Right lung (tissue), 10 donors: Measurements from ENCODE around the gene DYRK1A. TPM values are rescaled to one million over a fixed set of nuclear protein-coding genes. Genes with fewer than 3 reads are reported as not detected.
"Not testable (repeated sequence)": the region's sequence is repeated elsewhere in the genome, so short reads cannot be mapped to it uniquely, and the experiment has no call there.

ENCODE experiments used
- DNase-seq, 2 donors: peaks; one replicate each; pipeline ENCODE4 v3.0.0-alpha.2; 2013
- long read RNA-seq, 8 donors: transcript quantifications; one replicate each; lab custom pipeline, GENCODE V29; 2026
- polyA plus RNA-seq, 5 donors: library from polyadenylated mRNA; unstranded; fragments of 120-200 nt; gene quantifications; one replicate each; pipeline versions ENCODE4 v1.2.1 to v1.2.3, GENCODE V29; 2013; ENCODE audit warnings: inconsistent platforms in 1 of 5, low replicate concordance in 1 of 5; ENCODE audit not compliant: insufficient read length in 5 of 5, insufficient read depth in 1 of 5

Gene DYRK1A
- 10 to 100 TPM; 48.4 to 70.4 (median 67.2) TPM for polyA plus RNA-seq
- long read RNA-seq, donor 1, full-length matches to known transcripts, result 9 of 9 reads
- long read RNA-seq, donor 1, partial matches to known transcripts, result 0 of 9 reads
- long read RNA-seq, donor 1, other reads (novel, unspliced or antisense), result 0 of 9 reads
- long read RNA-seq, donor 2, full-length matches to known transcripts, result 5 of 5 reads
- long read RNA-seq, donor 2, partial matches to known transcripts, result 0 of 5 reads
- long read RNA-seq, donor 2, other reads (novel, unspliced or antisense), result 0 of 5 reads
- long read RNA-seq, donor 3, full-length matches to known transcripts, result 7 of 7 reads
- long read RNA-seq, donor 3, partial matches to known transcripts, result 0 of 7 reads
- long read RNA-seq, donor 3, other reads (novel, unspliced or antisense), result 0 of 7 reads
- long read RNA-seq, donor 4, full-length matches to known transcripts, result 8 of 8 reads
- long read RNA-seq, donor 4, partial matches to known transcripts, result 0 of 8 reads
- long read RNA-seq, donor 4, other reads (novel, unspliced or antisense), result 0 of 8 reads
- long read RNA-seq, donor 5, full-length matches to known transcripts, result 10 of 10 reads
- long read RNA-seq, donor 5, partial matches to known transcripts, result 0 of 10 reads
- long read RNA-seq, donor 5, other reads (novel, unspliced or antisense), result 0 of 10 reads
- long read RNA-seq, donor 6, full-length matches to known transcripts, result 8 of 25 reads
- long read RNA-seq, donor 6, partial matches to known transcripts, result 17 of 25 reads
- long read RNA-seq, donor 6, other reads (novel, unspliced or antisense), result 0 of 25 reads
- long read RNA-seq, donor 7, full-length matches to known transcripts, result 15 of 30 reads
- long read RNA-seq, donor 7, partial matches to known transcripts, result 15 of 30 reads
- long read RNA-seq, donor 7, other reads (novel, unspliced or antisense), result 0 of 30 reads
- long read RNA-seq, donor 8, full-length matches to known transcripts, result 6 of 6 reads
- long read RNA-seq, donor 8, partial matches to known transcripts, result 0 of 6 reads
- long read RNA-seq, donor 8, other reads (novel, unspliced or antisense), result 0 of 6 reads

- peak; percentile 100 for DNase-seq
Observed at GRCh38 chr21:37366482-37367316, at the start of gene DYRK1A. DYRK1A (plus strand) TSS chr21:37366773; CDS start chr21:37420375, 53,602 bp downstream.

GRCh38 chr21:37319551-37319950, 47.0 kb upstream of the DYRK1A start:
- DNase-seq, result no peak

DNA sequence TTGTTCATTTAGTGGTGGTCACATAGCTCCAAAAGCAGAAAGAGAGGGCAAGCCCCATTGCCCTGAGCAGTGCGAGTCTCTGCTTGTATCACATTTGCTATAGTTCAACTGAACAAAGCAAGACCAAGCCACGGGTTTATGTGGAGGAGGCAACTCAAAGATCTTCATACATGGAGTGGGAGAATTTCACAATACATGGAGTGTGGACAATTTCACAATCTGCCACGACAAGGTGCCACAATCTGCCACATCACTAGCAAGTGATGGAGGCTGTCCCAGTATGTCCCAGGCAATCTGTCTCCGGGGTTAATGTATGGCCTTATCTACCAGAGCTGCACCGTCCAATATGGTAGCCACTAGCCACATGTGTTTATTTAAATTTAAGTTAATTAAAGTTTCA, 44.5 kb upstream of the DYRK1A start:
- DNase-seq, result no peak

DNA sequence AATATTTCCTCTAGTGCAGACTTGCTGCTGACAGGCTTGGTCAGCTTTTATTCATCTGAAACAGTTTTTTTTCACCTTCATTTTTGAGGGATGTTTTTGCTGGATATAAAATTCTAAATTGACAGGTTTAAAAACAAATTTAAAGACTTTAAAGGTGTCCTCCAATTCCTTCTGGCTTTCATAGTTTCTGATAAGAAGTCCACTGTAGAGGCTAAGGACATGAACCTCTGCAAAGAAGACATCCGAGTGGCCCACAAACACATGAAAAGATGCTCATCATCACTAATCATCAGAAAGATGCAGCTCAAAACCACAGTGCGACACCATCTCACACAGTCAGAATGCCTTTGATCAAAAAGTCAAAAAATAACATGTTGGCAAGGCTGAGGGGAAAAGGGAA, 42.0 kb upstream of the DYRK1A start:
- DNase-seq, result no peak

- DNase-seq, result not testable (repeated sequence)
Observed at GRCh38 chr21:37328147-37328546, 38.4 kb upstream of the DYRK1A start.

DNA sequence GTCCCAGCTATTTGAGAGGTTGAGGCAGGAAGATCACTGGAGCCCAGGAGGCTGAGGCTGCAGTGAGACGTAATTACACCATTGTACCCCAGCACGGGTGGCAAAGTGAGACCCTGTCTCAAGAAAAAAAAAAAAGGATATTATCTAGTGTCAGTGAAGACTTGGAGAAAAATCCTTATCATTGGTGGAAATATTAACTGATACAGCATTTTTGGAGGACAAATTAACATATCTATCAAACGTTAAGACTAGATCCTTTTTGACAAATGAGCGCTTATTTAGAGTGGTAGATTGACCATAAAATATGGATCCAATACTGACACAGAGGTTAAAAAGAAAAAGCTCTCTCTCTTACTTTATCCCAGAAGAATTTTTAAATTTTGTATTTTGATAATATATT, 35.2 kb upstream of the DYRK1A start:
- no peak for DNase-seq

- no peak for DNase-seq
Observed at GRCh38 chr21:37335053-37335452, 31.5 kb upstream of the DYRK1A start.

DNA sequence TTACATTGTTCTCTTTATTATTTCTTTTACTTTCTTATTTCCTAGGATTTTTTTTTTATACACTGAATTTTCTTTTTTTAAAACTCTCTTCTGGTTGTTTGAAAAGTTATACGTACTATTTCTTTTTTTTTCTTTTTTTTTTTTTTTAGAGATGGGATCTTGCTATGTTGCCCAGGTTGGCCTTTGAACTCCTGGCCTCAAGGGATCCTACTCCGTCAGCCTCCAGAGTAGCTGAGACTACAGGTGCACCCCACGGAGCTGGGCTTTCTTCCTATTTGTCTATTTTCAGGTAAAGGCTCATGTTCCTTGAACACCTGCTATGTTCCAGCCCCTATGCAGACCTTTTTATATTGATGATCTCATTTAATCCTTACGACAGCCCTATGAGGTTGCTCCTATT, 29.4 kb upstream of the DYRK1A start:
- DNase-seq, result no peak

DNA sequence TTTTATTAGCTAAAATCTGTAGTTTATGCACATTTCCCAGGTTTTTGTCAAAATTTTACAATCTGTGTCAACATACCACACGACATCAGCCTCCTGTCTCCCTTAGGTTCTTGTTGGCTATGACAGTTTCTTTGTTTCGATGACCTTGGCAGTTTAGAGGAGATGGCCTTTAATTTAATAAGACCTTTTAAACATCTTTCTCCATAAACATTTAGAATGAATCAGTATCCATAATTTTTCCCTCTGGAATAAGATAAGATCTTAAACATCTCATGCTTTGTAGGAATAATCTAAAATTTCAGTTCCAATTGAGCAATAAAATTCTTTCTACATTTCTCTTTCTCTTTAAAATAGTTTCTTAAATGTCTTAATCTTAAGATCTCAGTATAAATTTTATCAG, 28.7 kb upstream of the DYRK1A start:
- DNase-seq, result no peak

- no peak for DNase-seq
Observed at GRCh38 chr21:37338671-37339551, 27.7 kb upstream of the DYRK1A start.

DNA sequence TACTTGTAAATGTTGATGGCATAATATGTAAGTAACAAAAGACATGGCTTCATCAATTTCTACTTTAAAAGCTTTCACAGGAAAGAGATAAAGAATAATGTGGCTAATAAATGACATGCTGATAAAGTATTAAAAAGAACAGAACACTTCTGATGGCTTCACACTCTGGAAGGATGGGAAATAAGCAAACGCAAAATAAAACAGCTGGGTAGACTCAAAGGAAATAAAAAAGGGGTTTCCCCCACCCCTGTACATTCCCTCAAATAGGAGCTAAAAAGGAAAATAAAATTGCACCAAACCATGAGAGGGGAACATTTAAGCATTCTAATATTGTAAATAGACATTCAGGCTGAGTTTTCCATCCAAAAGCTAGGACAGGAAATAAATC, 27.0 kb upstream of the DYRK1A start:
- DNase-seq, result no peak

- no peak for DNase-seq
Observed at GRCh38 chr21:37341254-37341960, 25.2 kb upstream of the DYRK1A start.

GRCh38 chr21:37342046-37342632, 24.4 kb upstream of the DYRK1A start:
- no peak for DNase-seq

DNA sequence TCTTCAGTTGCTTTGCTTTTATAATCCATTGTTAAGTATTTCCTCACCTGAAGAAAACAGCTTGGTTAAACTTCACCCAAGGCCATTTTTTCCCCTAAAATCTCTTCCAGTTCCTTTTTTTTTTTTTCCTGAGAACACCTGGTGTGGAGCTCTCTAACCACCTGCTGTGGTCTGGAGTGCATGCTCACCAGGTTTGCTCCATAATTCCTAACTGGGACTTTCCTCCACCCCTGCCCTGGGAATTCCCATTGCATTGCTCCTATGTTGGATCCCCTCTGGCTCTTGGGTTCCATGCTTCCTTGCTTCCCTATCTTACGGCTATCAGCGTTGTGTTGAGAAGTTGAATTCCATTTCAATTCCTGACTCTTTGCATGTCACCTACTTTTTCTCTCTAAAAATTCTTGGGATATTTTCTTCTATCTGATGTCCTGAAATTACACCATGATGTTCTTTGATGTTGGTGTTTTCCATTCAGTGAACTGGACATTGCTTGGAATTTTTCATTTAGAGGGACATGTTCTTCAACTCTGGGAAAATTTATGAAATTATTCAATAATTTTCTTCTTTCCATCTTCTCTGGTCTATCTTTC, 19.6 kb upstream of the DYRK1A start:
- DNase-seq, result no peak

DNA sequence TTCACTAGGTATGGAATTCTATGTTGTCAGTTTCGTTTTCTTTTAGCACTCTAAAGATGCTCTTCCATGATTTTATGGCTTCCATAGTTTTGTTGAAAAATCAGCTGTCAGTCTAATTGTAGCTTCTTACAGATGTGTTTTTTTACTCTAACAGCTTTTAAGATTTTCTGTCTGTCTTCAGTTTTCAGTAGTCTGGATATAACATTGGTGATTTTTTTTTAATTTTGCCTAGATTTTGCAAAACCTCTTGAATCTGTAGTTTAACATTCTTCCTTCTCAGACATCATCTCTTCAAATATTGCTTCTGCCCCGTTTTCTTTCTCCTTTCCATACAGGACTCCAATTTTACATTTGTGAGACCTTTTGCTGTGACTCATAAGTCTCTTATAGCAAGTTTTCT, 17.9 kb upstream of the DYRK1A start:
- no peak for DNase-seq

DNA sequence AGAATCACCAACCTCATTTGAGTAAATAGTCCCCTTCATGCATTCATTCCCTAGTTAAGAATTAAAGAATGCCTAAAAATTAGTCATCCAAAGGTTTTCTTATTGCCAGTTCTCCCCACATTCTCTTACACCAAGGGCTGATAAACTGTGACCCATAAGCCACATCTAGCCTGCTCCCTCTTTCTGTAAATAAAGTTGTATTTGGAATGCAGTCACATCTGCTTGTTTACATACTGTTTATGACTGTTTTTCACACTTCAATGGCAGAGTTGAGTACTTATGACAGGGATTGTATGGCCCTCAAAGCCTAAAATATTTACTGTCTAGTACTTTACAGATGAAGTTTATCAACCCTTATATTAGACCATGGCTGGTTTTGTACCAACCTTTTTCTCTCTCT, 16.1 kb upstream of the DYRK1A start:
- no peak for DNase-seq

DNA sequence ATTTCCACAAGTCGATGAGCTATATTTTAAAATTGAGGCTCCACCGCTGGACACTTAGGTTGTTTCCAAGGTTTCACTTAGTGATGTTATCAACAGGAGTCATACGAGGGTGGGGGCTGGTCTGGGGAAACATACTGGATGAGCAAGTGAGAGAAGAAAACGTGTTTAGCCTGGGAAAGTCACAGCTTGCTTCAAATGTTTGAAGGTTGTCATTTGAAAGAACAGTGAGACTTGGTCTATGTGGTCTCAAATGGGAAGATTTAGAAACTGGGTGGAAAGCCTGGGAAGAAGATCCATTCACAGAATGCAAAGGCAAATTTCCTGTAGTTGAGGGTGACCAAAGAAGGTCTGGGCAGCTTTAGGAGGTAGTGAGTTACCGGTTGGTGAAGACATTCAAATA, 9.9 kb upstream of the DYRK1A start:
- no peak for DNase-seq

- no peak for DNase-seq
Observed at GRCh38 chr21:37357691-37358090, 8.9 kb upstream of the DYRK1A start.

- DNase-seq, result peak in 1 of 2 donors; percentile 27
Observed at GRCh38 chr21:37358397-37358796, 8.2 kb upstream of the DYRK1A start.
